Amniotic stem cell (primary cell): ENCODE results near the gene GTF2IRD1.
"Not testable (repeated sequence)": the region's sequence is repeated elsewhere in the genome, so short reads cannot be mapped to it uniquely, and the experiment has no call there.

Experiments used
- DNase-seq: peaks from one replicate; lab custom pipeline; 2025; lab: John Stamatoyannopoulos, UW

GTF2IRD1 gene

DNA sequence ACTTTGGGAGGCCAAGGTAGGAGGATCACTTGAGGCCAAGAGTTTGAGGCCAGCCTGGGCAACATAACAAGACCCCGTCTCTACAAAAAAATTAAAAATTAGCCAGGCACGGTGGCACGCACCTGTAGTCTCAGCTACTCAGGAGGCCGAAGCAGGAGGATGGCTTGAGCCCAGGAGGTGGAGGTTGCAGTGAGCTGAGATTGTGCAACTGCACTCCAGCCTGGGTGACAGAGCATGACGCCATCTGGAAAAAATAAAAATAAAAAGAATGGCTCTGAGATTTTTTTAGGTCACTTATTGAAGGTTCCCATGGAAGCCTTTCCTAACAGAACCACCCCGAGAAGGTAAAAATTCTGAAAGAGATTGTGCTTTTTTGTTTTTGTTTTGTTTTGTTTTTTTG is 109.9 kb downstream of the GTF2IRD1 start:
- not testable (repeated sequence) for DNase-seq

GRCh38 chr7:74567318-74567668 is 113.6 kb downstream of the GTF2IRD1 start:
- no peak for DNase-seq

- no peak for DNase-seq
Measured at GRCh38 chr7:74568658-74569057, 115.0 kb downstream of the GTF2IRD1 start.

DNA sequence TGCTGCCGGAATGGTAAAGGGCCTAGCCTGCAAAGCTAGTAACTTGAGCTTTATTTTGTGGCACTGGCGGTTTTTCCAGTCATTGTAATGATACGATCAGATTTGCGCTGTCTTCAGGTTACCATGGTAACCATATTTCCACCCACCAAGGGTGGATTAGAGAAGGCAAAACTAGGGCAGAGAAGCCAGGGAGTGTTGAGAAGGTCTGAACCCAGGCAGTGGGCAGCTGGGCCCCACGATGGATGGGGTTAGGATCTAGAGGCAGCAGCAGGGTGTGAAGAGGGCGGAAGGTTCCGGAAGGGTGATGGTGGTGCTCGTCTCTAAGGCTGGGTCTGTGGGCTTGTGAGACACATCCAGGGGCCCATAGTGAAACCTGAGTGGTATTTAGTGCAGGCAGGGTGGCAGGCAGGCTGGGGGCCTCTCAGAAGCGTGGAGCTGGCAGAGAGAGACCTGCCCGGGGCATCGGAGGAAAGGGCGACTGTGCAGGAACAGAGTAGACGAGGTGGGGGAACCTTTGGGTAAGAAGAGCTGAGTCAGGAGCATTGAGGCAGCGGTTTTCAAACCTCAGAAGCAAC is 115.9 kb downstream of the GTF2IRD1 start:
- DNase-seq, result no peak

DNA sequence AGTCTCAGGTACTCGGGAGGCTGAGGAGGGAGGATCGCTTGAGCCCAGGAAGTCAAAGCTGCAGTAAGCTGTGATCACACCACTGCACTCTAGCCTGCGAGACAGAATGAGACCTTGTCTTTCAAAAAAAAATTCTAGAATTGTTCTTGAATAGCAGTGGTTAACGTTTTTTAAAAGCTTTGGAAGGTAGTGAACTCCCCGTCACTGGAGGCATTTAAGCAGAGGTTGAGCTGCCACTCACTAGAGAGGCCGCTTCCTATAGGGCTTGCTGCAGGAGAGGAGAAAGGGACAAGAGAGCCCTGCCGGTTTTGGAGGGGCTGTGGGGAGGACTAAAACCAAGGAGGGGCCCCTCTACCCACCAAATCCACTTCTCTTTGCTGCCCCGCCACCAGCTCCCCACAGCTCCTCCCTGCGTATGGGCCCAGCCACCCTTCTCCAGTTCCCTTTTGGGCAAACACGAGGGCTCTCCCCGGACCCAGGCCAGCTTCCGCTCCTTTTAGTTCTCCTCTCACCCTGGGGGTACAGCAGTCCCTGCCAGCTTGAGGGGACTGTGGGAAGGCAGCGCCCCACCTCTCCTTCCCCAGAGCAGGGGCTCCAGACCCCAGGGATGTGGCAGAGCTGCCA is 116.9 kb downstream of the GTF2IRD1 start:
- no peak for DNase-seq

GRCh38 chr7:74572301-74572979 is 118.7 kb downstream of the GTF2IRD1 start:
- no peak for DNase-seq

DNA sequence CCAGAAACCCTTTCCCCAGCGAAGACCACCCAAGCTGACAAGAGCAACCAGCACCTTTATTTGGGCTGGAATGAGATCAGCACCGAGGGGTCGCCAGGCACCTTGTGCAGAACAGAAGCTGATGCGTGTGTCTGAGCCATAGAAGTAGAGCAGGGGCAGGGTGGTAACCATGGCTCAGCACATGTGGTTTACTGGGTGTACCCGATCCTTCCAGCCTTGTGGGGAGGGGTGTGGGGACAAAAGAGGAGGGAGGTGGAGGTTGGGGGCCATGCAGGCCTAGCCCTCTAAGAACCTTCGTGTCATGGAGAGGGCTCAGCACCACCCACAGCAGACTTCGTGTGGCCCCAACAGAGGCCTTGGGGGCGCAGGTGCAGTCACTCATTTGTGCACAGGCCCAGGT is 119.8 kb downstream of the GTF2IRD1 start:
- no peak for DNase-seq

- no peak for DNase-seq
Measured at GRCh38 chr7:74575083-74575784, 121.5 kb downstream of the GTF2IRD1 start.

GRCh38 chr7:74575811-74576210 is 122.1 kb downstream of the GTF2IRD1 start:
- DNase-seq, result no peak

GRCh38 chr7:74579800-74580685 is 126.3 kb downstream of the GTF2IRD1 start:
- peak; percentile 2 for DNase-seq

DNA sequence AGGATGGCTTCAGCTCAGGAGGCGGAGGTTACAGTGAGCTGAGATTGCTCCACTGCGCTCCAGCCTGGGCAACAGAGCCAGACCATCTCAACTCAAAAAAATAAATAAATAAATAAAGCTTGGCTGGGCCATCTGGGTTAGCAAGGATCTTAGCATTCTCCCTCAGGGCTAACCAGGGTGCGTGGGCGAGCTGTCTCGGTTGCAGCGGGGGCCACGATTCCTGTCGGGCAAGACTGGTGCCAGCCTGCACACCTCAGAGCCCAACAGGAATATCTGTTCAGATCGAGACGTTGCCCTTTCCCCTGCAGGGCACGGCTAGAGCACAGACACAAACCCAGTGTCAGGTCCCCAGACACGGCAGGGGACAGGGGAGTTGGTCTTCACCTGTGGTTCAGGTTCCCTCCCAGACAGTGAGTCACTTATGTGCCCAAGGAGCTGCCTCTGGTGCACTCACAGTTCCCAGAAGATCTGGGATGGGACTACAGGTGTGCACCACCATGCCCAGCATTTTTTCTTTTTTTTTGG is 128.3 kb downstream of the GTF2IRD1 start:
- DNase-seq, result no peak

- no peak for DNase-seq
Measured at GRCh38 chr7:74582447-74583039, 128.8 kb downstream of the GTF2IRD1 start.

DNA sequence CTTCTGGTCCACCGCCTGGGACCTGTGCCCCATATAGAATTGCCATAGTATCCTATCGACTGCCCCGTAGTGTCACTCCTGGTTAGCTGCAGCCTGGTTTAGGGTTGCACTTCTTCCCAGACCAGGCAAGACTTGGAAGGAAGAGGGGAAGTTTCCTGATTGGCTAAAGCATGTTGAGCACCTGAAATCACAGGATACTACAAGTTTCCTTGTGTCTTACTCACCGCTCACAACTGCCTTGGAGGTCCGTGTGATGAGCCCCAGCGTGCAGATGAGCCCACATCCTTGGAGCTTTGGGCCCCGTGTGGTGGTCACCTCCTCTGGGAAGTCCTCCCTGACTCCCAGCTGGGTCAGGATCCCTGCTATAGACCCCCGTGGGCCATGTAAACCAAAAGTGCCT is 129.9 kb downstream of the GTF2IRD1 start:
- no peak for DNase-seq

DNA sequence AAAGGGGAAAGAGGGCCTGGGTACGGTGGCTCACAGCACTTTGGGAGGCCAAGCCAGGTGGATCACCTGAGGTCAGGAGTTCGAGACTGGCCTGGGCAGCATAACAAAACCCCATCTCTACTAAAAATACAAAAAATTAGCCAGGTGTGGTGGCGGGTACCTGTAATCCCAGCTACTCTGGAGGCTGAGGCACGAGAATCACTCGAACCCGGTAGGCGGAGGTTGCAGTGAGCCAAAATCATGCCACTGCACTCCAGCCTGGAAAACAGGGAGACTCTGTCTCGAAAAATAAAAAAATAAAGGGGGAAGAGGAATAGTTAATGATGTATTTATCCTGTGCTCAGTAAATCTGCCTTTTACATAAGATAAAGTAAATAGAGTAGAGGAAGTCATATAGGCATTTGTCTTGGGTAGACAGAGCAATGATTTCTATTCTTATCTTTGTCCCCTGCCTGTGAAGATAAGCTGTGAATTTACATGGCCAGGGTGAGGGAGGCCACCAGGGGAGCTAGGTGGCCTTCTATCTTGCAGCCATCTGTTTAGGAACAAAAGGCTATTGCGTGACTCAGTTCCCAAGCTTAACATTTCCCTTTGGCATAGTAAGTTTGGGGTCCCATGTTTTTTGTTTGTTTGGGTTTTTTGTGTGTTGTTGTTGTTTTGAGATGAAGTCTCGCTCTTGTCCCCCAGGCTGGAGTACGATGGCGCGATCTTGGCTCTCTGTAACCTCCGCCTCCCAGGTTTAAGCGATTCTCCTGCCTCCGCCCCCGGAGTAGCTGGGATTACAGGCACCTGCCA is 130.7 kb downstream of the GTF2IRD1 start:
- no peak for DNase-seq

GRCh38 chr7:74585844-74586243 is 132.1 kb downstream of the GTF2IRD1 start:
- DNase-seq, result no peak

DNA sequence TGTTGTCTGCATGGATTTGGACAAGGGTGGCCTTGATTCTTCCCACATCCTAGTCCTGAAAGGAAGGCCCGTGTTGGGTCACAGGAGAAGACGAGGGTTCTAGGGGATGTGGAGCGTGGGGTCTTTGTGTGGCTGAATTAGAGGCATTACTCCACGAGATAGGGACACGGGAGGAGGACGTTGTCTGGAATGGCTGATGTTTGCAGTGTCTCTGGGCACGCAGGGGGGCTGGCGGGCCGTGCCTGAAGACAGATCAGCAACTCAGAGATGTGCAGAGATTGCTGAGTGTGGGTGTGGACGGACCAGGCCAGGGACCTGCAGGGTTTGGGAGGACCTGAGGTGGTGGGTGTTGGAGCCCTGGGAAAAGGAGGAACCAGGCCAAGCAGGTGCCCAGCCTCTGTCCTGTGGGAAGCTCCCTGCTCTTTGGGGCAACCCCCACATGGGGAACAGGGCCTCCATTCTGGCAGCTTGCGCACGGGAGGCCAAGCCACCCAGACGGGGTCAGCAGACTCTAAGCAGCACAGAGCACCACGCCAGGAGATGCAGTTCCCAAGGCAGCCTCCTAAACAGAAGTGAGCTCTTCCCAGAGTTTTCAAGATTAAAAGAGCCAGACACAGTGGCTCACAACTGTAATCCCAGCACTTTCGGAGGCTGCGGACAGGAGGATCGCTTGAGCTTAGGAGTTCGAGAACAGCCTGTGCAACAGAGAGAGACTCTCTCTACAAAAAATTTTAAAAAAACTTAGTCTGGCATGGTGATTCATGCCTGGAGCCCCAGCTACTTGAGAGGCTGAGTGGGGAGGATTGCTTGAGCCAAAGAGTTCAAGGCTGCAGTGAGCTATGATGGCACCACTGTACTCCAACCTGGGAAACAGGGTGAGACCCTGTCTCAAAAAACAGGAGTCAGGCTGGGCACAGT is 132.8 kb downstream of the GTF2IRD1 start:
- no peak for DNase-seq

- peak; percentile 58 for DNase-seq
Measured at GRCh38 chr7:74587435-74588126, 133.9 kb downstream of the GTF2IRD1 start.

DNA sequence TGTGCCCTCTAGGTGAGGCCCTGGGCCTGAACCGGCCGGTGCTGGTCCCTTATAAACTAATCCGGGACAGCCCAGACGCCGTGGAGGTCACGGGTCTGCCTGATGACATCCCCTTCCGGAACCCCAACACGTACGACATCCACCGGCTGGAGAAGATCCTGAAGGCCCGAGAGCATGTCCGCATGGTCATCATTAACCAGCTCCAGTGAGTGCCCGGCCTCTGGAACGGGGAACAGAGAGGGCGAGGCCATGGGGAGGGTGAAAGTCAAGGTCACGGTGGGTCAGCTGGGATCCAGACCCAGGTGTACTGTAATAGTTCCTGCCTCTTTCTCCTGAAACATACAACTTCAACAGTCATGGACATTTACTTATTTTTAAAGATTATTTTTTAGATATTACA is 137.1 kb downstream of the GTF2IRD1 start:
- no peak for DNase-seq

- peak; percentile 0 for DNase-seq
Measured at GRCh38 chr7:74598558-74598957, 144.9 kb downstream of the GTF2IRD1 start.
